Body of pancreas (tissue), 4 donors: ENCODE data around the gene ARHGAP15. TPM values are rescaled to one million over a fixed set of nuclear protein-coding genes. Genes with fewer than 3 reads are reported as not detected.

ENCODE experiments used
- ATAC-seq: fragments of 150-250 bp; one replicate; pipeline ENCODE4 v1.9.1; 2016
- DNase-seq, 4 donors: peaks; one replicate each; pipeline ENCODE4 v3.0.0-alpha.2; 2019
- H3K27ac ChIP-seq, 4 donors: fragments of 200-600 bp; sonication (generic); 1 replicate in 3 of 4; 2 replicates in 1 of 4; pipeline versions ENCODE4 v1.5.1 to v1.6.1; 2016 to 2019; ENCODE audit warnings: mild to moderate bottlenecking in 1 of 4, mixed read lengths in 1 of 4, moderate library complexity in 1 of 4
- H3K27me3 ChIP-seq, 2 donors: fragments of 200-600 bp; sonication (generic); one replicate each; pipeline ENCODE4 v1.6.0; 2016; ENCODE audit warnings: mild to moderate bottlenecking in 1 of 2
- H3K36me3 ChIP-seq, 2 donors: fragments of 200-600 bp; sonication (generic); replicated peaks in 1 of 2; 2 replicates each; pipeline ENCODE4 v1.5.1; 2016; ENCODE audit warnings: low read depth in 2 of 2; ENCODE audit not compliant: insufficient read depth in 1 of 2
- H3K4me1 ChIP-seq: fragments of 200-600 bp; sonication (generic); one replicate; pipeline ENCODE4 v1.6.0; 2016
- H3K4me3 ChIP-seq, 2 donors: fragments of 200-600 bp; sonication (generic); 1 replicate in 1 of 2; 2 replicates in 1 of 2; pipeline ENCODE4 v1.5.1; 2016 to 2019
- H3K9me3 ChIP-seq, 3 donors: fragments of 200-600 bp; sonication (generic); 1 replicate in 2 of 3; 2 replicates in 1 of 3; pipeline ENCODE4 v1.5.1; 2016
- POLR2A ChIP-seq, 3 donors: fragments of 450-650 bp; IDR thresholded peaks; one replicate each; pipeline ENCODE4 v1.6.1; 2016; ENCODE audit warnings: antibody characterized with exemption in 3 of 3, mild to moderate bottlenecking in 2 of 3
- WGBS, 2 donors: methylation state at CpG; one replicate each; pipeline ENCODE4 v1.1.5; 2017; 5-methylcytosine and 5-hydroxymethylcytosine counted together
- intact Hi-C: fragments of 100-400 bp; cut with DNase I; formaldehyde crosslinking; loops from one replicate; pipeline ENCODE4 v1.15.1; 2023
- total RNA-seq, 2 donors: library from RNA; depleted of rRNA; stranded (reverse); fragments of >200 nt; gene quantifications; one replicate each; pipeline ENCODE4 v1.1.0, GENCODE V29; 2016
- TF ChIP-seq, protein P1 (sequence below), 7 experiments: fragments of 450-650 bp in 4 of 7; fragments of 200-600 bp in 3 of 7; sonication (generic) in 3 of 7; IDR thresholded peaks; one replicate each; pipeline ENCODE4 v1.5.1; 2016 to 2019; ENCODE audit warnings: antibody characterized with exemption in 7 of 7

Gene ARHGAP15
- total RNA-seq, 2 donors from 2014 or later: 1.3 TPM; not detected in 1

DNA sequence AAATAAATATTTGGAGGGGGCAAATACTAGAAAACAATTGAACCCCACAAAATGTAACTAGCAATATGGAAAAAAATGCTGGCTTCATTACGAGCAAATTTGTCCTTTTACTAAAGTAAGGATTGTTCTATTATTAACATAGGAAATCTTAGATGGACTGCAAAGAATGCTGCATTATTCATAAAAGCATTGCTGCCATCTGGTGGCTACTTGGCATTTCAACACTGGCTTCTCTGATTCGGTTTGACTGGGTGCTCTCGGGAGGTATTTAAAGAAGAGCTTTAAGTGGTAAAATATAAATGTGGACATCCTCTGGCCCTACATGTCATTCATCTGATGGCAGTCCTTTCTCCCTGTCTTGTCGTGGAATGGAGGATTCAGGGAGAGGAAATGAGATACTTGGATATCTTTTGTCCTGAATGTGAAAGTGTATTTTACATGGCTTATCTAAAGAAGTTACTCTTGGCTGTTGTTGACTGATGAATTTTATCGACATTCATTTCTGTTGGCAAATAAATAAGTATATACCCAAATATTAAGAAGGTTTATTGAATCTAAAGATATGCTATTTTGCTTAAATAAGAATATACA is 130.2 kb downstream of the ARHGAP15 start:
- ATAC-seq: peak; percentile 67
- intact Hi-C loops: no loop called here
- Histone ChIP-seq H3K9me3 (no peaks in the 10 kb centered on the region), H3K4me3 (no peak overlapping the region), H3K27me3 (no peaks in the 10 kb centered on the region), H3K36me3 (no peaks in the 10 kb centered on the region), H3K27ac (no peak overlapping the region), H3K4me1 (no peaks in the 10 kb centered on the region)
- 1 to 2% methylated on average over 5 of the region's 5 CpGs for WGBS, 2 donors
- TF ChIP-seq, protein P1, sequence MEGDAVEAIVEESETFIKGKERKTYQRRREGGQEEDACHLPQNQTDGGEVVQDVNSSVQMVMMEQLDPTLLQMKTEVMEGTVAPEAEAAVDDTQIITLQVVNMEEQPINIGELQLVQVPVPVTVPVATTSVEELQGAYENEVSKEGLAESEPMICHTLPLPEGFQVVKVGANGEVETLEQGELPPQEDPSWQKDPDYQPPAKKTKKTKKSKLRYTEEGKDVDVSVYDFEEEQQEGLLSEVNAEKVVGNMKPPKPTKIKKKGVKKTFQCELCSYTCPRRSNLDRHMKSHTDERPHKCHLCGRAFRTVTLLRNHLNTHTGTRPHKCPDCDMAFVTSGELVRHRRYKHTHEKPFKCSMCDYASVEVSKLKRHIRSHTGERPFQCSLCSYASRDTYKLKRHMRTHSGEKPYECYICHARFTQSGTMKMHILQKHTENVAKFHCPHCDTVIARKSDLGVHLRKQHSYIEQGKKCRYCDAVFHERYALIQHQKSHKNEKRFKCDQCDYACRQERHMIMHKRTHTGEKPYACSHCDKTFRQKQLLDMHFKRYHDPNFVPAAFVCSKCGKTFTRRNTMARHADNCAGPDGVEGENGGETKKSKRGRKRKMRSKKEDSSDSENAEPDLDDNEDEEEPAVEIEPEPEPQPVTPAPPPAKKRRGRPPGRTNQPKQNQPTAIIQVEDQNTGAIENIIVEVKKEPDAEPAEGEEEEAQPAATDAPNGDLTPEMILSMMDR (IDR thresholded peaks at IDR 0.05): peak; percentile 32 to 65 (median 58)
- TF ChIP-seq POLR2A (IDR thresholded peaks at IDR 0.05): no peak
- DNase-seq: peak; percentile 52 to 75 (median 65)

DNA sequence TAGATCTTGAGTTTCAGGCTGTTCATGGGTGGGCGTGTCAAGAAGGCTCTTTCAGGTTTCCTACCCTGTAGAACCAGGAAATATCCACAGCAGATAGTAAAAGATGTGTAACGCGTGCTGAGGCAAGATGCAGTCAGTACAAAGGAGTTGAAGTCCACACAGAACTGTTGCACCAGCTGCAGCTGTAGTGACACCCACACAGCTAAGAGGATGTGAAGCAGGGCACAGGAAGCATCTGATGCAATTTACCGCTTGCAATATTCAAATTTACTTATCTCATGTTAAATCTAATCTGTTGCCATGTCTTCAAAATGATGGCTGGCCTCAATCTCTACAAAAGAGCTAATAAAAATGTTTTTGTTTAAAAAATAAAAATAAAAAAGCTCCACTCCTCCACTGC is 132.8 kb downstream of the ARHGAP15 start:
- DNase-seq: peak in 1 of 4 donors; percentile 32
- no peaks in the 10 kb centered on the region for H3K27me3 ChIP-seq
- no peak overlapping the region for H3K27ac ChIP-seq
- intact Hi-C loops: no loop called here
- no peak overlapping the region for H3K4me3 ChIP-seq
- no peak for TF ChIP-seq POLR2A (IDR thresholded peaks at IDR 0.05)
- TF ChIP-seq, protein P1 (IDR thresholded peaks at IDR 0.05): no peak
- ATAC-seq: no peak
- H3K9me3 ChIP-seq: no peaks in the 10 kb centered on the region
- H3K4me1 ChIP-seq: no peaks in the 10 kb centered on the region
- no peaks in the 10 kb centered on the region for H3K36me3 ChIP-seq
- WGBS, 2 donors: 68 to 73% methylated on average over 4 of the region's 4 CpGs

DNA sequence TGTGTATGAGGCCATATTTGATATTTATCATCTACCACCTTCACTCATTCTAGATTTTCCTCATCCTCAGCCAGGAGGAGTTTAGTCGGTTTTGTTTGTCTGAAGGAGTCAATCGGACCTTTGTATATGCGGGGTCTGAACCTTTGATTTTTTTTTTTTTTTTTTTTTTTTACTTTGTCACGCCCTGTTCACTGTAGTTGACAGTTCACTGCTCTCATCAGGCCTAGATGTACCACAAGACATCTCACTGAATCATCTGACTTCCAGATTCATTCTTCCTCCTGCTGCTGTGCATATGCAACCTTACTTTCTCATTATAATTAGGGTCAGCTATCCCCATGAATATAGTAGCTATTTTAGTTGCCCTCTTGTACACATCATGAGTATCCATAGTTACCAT is 133.2 kb downstream of the ARHGAP15 start:
- WGBS, 2 donors: 70 to 77% methylated on average over 4 of the region's 4 CpGs
- H3K36me3 ChIP-seq: no peaks in the 10 kb centered on the region
- ATAC-seq (no peak), DNase-seq (no peak)
- TF ChIP-seq POLR2A (IDR thresholded peaks at IDR 0.05): no peak
- TF ChIP-seq, protein P1 (IDR thresholded peaks at IDR 0.05): no peak
- no peak overlapping the region for H3K4me3 ChIP-seq
- H3K9me3 ChIP-seq: no peaks in the 10 kb centered on the region
- intact Hi-C loops: no loop called here
- no peaks in the 10 kb centered on the region for H3K27me3 ChIP-seq
- no peak overlapping the region for H3K27ac ChIP-seq
- H3K4me1 ChIP-seq: no peaks in the 10 kb centered on the region

DNA sequence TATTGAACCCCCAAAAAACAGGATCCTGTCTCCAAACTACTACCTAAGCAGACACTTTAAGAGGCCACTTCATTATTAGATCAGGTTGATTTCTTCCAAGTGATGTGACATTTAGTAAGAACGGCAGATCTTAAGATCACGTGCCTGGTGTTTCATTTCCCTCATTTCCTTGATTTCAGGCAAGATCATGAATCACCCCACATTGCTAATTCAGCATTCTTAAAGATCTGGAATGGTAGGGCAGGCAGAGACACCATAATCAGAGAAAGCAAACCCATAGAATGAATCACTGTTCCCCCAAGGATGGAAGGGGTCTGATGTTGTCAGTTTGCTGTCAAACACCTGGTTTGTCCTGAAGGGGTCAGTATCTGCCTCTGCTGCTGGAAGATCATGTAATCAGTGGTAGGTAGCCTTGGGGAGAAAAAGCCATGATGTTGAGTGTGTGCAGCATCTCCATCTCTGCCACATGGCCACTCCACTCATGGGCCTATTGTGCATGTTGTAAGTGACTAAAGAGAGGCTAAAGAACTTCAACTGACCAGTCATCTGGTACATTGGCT is 133.9 kb downstream of the ARHGAP15 start:
- TF ChIP-seq, protein P1 (IDR thresholded peaks at IDR 0.05): peak in 1 of 7 experiments; percentile 8
- no peak for TF ChIP-seq POLR2A (IDR thresholded peaks at IDR 0.05)
- H3K27me3 ChIP-seq: no peaks in the 10 kb centered on the region
- no peaks in the 10 kb centered on the region for H3K4me1 ChIP-seq
- no peak overlapping the region for H3K27ac ChIP-seq
- WGBS, 2 donors: 80 to 86% methylated on average over 2 of the region's 2 CpGs
- no peaks in the 10 kb centered on the region for H3K36me3 ChIP-seq
- ATAC-seq (no peak), DNase-seq (no peak)
- no peak overlapping the region for H3K4me3 ChIP-seq
- H3K9me3 ChIP-seq: no peaks in the 10 kb centered on the region
- intact Hi-C loops: no loop called here

DNA sequence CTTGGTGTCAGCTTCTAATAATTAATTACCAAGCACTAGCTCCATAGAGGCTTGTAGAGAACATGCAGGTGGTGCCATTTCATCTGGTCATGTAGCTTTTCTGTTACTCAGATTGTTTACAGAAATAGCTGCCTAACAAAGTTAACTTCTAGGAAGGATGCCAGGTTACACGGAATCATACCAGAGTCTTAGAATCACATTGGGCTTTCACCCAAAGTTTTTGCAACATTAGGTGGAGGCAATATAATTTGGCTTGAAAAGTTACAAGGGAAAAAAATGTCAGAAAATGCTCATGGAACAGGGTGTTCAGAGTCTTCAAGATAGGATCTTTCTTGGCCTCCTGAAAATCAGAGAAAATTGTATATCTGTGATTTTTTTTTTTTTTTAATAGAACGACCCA is 135.6 kb downstream of the ARHGAP15 start:
- Histone ChIP-seq H3K27ac (no peak overlapping the region), H3K9me3 (no peaks in the 10 kb centered on the region), H3K4me1 (no peaks in the 10 kb centered on the region), H3K36me3 (no peaks in the 10 kb centered on the region), H3K27me3 (no peaks in the 10 kb centered on the region), H3K4me3 (no peak overlapping the region)
- ATAC-seq (no peak), DNase-seq (no peak)
- 29 to 37% methylated on average over 2 of the region's 2 CpGs for WGBS, 2 donors
- intact Hi-C loops: no loop called here
- TF ChIP-seq POLR2A (IDR thresholded peaks at IDR 0.05): no peak
- TF ChIP-seq, protein P1 (IDR thresholded peaks at IDR 0.05): no peak
